ENCODE data around the gene NTSR1.

DNA sequence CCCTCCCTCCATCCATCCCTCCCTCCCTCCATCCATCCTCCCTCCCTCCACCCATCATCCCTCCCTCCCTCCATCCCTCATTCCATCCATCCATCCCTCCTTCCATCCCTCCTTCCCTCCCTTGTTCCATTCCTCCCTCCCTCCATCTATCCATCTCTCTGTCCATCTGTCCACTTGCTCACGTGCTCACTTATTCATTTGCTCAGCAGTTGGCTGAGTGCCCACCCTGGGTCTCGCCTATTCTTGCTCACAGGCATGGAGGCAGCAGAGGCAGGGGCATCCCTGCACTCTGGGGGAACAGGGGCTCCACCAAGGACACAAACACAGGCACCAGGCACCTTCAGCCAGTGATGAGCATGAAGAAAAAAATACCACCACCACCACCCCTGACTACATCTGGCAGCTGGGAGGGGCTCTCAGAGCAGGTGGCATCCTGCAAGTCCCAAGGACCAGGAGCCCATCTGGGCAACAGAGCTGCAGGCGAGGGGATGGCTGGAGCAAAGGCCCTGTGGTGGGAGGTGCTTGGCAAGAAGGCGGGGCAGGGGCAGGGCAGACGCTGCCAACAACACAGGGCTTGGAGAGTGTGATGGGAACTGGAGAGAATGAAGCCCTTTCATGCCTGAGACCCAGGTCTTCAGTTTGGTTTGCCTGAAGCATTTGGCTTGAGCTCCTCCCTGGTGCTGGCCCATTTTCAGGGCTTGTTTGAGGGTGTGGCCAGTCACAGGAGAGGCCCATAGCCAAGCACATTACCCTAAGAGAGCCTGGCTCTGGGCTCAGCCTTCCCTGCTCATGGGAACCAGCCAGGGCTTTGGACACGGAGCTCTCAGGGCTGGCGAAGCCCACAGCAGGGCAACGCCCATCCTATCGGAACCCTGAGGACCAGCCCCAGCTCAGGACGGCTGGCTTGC, 47.4 kb downstream of the NTSR1 start:
- TF ChIP-seq, protein P1, sequence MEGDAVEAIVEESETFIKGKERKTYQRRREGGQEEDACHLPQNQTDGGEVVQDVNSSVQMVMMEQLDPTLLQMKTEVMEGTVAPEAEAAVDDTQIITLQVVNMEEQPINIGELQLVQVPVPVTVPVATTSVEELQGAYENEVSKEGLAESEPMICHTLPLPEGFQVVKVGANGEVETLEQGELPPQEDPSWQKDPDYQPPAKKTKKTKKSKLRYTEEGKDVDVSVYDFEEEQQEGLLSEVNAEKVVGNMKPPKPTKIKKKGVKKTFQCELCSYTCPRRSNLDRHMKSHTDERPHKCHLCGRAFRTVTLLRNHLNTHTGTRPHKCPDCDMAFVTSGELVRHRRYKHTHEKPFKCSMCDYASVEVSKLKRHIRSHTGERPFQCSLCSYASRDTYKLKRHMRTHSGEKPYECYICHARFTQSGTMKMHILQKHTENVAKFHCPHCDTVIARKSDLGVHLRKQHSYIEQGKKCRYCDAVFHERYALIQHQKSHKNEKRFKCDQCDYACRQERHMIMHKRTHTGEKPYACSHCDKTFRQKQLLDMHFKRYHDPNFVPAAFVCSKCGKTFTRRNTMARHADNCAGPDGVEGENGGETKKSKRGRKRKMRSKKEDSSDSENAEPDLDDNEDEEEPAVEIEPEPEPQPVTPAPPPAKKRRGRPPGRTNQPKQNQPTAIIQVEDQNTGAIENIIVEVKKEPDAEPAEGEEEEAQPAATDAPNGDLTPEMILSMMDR (conservative IDR thresholded peaks at IDR 0.05; ENCODE audit: low read depth in 2 of 2): no peak
- TF ChIP-seq POLR2AphosphoS5 (IDR thresholded peaks at IDR 0.05; ENCODE audit: low read depth): no peak
- no peak for TF ChIP-seq JUNB (IDR thresholded peaks at IDR 0.05; ENCODE audit: unreplicated experiment)
- no peak for TF ChIP-seq EZH2 (IDR thresholded peaks at IDR 0.05; ENCODE audit: low read depth, unreplicated experiment)
- no peak for TF ChIP-seq ZNF331 (CRISPR knock-in tag; IDR thresholded peaks at IDR 0.05; ENCODE audit: low read depth)
- TF ChIP-seq STAT1 (IDR thresholded peaks at IDR 0.05; ENCODE audit: unreplicated experiment): no peak
- TF ChIP-seq, protein P2, sequence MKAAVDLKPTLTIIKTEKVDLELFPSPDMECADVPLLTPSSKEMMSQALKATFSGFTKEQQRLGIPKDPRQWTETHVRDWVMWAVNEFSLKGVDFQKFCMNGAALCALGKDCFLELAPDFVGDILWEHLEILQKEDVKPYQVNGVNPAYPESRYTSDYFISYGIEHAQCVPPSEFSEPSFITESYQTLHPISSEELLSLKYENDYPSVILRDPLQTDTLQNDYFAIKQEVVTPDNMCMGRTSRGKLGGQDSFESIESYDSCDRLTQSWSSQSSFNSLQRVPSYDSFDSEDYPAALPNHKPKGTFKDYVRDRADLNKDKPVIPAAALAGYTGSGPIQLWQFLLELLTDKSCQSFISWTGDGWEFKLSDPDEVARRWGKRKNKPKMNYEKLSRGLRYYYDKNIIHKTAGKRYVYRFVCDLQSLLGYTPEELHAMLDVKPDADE (IDR thresholded peaks at IDR 0.05): no peak
- TF ChIP-seq CREB1 (CRISPR knock-in tag; IDR thresholded peaks at IDR 0.05; ENCODE audit: low read depth): no peak
- TF ChIP-seq, protein P3, sequence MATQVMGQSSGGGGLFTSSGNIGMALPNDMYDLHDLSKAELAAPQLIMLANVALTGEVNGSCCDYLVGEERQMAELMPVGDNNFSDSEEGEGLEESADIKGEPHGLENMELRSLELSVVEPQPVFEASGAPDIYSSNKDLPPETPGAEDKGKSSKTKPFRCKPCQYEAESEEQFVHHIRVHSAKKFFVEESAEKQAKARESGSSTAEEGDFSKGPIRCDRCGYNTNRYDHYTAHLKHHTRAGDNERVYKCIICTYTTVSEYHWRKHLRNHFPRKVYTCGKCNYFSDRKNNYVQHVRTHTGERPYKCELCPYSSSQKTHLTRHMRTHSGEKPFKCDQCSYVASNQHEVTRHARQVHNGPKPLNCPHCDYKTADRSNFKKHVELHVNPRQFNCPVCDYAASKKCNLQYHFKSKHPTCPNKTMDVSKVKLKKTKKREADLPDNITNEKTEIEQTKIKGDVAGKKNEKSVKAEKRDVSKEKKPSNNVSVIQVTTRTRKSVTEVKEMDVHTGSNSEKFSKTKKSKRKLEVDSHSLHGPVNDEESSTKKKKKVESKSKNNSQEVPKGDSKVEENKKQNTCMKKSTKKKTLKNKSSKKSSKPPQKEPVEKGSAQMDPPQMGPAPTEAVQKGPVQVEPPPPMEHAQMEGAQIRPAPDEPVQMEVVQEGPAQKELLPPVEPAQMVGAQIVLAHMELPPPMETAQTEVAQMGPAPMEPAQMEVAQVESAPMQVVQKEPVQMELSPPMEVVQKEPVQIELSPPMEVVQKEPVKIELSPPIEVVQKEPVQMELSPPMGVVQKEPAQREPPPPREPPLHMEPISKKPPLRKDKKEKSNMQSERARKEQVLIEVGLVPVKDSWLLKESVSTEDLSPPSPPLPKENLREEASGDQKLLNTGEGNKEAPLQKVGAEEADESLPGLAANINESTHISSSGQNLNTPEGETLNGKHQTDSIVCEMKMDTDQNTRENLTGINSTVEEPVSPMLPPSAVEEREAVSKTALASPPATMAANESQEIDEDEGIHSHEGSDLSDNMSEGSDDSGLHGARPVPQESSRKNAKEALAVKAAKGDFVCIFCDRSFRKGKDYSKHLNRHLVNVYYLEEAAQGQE (IDR thresholded peaks at IDR 0.05; ENCODE audit: unreplicated experiment): no peak
- no peak for TF ChIP-seq EZH2phosphoT487 (IDR thresholded peaks at IDR 0.05; ENCODE audit: unreplicated experiment)
- TF ChIP-seq NANOG (IDR thresholded peaks at IDR 0.05; ENCODE audit: borderline replicate concordance): no peak
- TF ChIP-seq ZNF462 (CRISPR knock-in tag; IDR thresholded peaks at IDR 0.05): no peak
- no peak for TF ChIP-seq ZNF114 (CRISPR knock-in tag; IDR thresholded peaks at IDR 0.05)

All from GM23338 (cell line).